CD1c-positive myeloid dendritic cell (primary cell): ENCODE data around the gene ADGRG3.
"Not testable (repeated sequence)": the region's sequence is repeated elsewhere in the genome, so short reads cannot be mapped to it uniquely, and the experiment has no call there.

ENCODE experiments used
- DNase-seq: peaks from one replicate; pipeline ENCODE4 v3.0.0-alpha.2; 2016; ENCODE audit errors: extremely low spot score

The ADGRG3 gene

DNA sequence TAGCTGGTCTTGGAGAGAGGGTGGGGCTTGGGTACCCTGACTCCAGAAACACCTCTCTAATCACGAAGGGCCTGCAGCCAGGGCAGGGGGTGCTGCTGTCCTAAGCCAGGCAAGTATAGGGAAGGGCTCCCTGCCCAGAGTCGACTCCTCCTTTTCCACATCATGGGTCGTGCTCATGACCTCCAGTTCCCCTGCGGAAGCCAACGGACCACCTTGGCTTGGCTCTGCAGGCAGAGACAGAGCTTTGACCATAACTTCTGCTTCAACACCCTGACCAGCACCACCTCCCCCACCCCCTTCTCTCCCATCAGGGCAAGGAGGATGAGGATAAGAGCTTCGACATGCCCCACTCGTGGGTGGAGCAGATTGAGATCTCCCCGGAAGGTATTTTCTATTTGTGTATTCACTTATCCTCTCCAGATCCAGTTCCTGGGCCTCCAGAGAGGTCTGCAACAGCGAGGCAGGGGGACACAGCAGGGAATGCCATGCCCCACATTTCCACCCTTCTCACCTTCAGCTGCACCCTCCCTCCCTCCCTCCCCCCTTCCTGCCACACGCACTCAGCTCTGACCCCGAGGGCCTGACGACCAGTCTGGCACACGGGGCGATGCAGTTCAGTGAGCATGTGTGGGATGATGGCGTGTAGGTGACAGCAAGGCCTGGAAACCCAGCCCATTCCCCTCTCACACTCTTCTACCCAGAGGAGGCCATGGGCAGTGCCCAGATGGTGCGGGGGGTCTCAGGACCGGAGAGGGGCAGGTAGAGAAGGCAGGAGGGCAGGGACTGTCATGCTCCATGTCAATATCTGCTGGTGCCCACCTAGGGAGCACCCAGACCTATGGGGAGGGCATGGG, 53.5 kb downstream of the ADGRG3 start:
- DNase-seq, result no peak

DNA sequence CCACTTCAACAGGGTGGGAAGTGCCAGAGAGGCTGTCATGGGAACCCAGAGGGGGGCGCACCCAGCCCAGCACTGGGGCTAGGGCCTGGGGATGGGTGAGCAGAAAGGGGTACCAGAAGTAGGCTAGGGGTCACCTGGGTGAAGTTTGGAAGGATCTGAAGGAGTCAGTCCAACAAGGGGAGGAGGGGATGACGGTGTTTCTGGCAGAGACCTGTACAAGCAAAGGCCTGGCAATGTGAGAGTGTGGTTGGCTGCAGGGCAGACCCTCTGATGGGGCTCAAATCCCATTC, 54.0 kb downstream of the ADGRG3 start:
- DNase-seq, result no peak

- no peak for DNase-seq
These were observed 54.5 kb downstream of the ADGRG3 start for GRCh38 chr16:57722651-57723050.

GRCh38 chr16:57723170-57723569, 55.1 kb downstream of the ADGRG3 start:
- peak; percentile 24 for DNase-seq

DNA sequence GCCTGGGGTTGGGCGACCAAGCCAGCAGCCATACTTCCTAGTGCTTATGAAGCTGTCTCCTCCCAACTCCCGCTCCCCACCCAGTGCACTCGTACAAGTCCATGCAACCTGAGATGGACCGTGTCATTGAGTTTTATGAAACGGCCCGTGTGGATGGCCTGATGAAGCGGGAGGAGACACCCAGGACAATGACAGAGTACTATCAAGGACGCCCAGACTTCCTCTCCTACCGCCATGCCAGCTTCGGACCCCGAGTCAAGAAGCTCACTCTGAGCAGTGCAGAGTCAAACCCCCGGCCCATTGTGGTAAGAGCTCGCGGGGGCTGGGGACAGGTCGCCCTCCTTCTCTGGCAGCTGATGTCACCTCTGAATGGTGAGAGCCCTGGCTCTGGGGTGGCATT, 56.4 kb downstream of the ADGRG3 start:
- DNase-seq, result no peak

DNA sequence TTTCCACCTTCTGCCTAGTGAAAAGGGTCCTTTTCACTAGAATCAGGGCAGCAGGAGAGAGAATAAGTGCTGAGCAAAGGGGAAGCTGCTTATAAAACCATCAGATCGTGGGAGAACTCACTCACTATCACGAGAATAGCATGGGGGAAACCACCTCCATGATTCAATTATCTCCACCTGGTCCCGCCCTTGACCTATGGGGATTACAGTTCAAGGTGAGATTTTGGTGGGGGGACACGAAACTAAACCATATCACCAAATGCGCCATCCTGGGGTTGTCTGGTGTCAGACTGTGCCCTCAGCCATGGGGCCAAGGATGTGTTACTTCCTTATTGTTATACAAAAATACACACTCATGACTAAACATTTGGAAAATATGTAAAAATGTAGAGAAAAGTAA, 57.0 kb downstream of the ADGRG3 start:
- DNase-seq, result no peak

DNA sequence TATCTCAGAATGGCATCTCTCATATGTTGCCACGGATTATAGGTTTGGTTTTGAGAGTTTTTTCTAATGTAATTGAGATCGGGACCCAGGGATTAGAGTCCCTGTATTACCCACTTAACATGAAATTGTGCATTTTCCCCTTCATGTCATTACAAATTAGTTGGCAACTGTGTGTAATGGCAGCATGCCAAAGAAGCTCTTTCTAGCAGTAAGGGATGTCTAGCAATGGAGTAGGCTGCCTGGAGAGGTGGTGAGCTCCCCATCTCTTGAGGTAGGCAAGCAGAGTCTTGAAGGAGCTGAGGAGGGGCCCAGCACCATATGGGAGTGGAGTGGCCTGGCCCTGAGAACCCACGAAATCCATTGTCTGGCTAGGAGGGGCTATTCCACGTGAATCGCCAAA, 57.4 kb downstream of the ADGRG3 start:
- DNase-seq, result no peak

- DNase-seq, result no peak
These were observed 57.9 kb downstream of the ADGRG3 start for GRCh38 chr16:57725976-57726375.

DNA sequence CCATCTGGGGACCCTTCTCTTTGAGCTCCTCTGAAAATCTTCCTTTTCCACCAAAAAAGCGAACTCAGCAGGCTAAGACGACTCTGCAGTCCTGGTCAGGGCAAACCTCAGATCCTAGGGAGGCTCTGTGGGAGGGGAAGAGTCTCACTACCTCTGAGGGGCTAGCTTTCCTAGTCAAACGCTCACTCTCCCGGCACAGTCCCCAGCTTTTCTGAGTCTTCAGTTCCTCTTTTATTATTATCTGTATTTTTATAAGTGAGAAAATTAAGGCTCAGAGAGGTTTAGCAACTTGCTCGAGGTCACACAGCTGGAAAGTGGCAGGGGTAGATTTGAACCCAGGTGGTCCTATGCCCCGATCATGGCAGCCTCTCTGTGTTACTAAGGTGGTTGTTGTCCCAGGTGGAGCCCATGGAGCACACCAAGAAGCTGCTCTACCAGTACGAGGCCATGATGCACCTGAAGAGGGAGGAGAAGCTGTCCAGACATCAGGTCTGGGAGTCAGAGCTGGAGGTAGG, 58.4 kb downstream of the ADGRG3 start:
- no peak for DNase-seq

- no peak for DNase-seq
These were observed 59.5 kb downstream of the ADGRG3 start for GRCh38 chr16:57727610-57728009.

DNA sequence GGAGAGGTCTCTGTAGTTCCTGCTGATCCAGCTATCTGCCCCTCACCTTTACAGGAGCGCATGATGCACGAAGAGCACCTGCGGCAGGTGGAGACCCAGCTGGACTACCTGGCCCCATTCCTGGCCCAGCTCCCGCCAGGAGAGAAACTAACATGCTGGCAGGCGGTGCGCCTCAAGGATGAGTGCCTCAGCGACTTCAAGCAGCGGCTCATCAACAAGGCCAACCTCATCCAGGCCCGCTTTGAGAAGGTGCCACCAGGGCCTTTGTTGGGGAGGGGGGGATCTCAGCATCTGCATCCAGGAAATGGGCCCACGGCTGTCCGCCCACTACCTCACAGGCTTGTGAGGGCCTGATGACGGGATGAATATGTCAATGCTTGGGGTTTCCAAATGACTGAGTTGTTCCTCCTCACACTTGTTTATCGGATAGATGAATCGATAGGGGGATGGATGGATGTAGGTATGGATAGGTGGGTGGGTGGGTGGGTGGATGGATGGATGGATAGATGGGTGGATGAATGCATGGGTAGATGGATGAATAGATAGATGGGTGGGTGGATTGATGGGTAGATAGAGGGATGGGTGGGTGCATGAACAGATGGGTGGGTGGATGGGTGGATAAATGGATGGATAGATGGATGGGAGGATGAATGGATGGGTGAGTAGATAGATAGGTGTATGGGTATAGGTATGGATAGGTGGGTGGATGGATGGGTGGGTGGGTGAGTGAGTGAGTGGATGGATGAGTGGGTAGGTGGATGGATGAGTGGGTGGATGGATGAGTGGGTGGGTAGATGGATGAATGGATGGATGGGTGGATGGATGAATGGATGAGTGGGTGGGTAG, 60.5 kb downstream of the ADGRG3 start:
- peak; percentile 14 for DNase-seq

- no peak for DNase-seq
These were observed 61.0 kb downstream of the ADGRG3 start for GRCh38 chr16:57729182-57729484.

DNA sequence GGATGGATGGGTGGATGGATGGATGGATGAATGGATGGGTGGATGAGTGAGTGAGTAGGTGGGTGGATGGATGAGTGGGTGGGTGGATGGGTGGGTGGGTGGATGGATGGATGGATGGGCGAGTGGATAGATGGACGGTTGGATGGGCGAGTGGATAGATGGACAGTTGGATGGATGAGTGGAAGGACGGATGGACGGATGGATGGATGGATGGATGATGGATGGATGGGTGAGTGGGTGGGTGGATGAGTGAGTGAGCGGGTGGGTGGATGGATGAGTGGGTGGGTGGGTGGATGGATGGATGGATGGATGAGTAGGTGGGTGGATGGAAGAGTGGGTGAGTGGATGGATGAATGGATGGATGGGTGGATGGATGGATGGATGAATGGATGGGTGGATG, 61.7 kb downstream of the ADGRG3 start:
- DNase-seq, result not testable (repeated sequence)

DNA sequence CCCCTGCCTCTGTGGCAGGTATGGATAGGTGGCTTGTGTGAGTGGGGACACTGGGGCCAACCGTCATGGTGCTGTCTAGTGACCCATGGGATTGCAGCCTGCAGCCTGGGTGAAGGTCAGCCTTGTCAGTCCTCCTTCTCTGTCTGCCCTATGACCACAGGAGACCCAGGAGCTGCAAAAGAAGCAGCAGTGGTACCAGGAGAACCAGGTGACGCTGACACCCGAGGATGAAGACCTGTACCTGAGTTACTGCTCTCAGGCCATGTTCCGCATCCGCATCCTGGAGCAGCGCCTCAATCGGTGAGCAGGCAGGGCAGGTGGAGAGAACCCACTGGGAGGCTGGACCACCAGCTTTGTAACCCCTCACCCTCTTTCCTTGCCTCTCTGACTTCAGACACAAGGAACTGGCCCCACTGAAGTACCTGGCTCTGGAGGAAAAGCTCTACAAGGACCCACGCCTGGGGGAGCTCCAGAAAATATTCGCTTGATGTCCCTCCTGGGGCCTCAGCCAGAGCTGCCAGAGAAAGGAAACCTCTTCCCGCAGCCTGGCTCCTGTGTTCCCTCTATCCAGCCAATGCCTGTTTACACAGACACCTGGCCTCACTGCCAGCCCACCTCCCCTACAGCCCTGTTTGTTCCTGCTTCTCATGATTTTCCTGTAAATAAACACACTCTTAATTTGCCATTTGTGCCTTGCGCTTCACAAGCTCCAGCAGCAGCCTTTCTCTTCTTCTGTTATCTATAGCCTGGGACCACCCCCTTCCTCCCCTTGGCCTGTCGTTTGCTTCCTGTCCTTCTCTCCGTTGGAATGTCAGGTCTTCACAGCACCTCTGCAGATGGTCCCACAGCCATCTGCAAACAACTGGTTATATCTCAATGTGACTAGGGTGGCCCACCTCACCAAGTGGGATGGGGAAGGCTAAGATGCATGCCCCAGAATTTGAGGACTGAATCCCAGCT, 62.9 kb downstream of the ADGRG3 start:
- DNase-seq, result no peak

DNA sequence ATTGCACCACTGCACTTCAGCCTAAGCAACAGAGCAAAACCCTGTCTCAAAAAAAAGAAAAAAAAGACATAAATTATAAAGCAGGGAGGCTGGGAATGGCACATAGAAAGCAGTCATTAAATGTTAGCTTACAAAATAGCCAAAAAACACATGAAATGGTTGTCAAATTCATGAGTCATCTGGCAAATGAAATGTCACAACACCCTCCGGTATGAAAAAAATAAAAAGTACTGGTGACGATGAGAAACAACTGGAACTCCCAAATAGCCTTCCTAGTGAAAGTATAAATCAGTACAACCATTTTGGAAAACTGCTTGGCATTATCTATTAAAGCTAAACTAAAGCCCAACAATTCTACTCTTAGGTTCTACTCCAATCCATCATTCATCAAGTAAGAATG, 63.9 kb downstream of the ADGRG3 start:
- peak; percentile 42 for DNase-seq

DNA sequence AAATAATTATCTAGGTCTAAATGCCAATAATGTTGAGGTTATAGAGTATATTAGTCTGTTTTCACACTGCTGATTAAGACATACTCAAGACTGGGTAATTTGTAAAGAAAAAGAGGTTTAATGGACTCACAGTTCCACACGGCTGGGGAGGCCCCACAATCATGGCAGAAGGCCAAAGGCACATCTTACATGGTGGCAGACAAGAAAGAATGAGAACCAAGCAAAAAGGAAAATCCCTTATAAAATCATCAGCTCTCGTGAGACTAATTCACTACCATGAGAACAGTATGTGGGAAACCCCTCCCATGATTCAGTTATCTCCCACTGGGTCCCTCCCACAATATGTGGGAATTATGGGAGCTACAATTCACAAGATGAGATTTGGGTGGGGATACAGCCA, 64.6 kb downstream of the ADGRG3 start:
- DNase-seq, result no peak

DNA sequence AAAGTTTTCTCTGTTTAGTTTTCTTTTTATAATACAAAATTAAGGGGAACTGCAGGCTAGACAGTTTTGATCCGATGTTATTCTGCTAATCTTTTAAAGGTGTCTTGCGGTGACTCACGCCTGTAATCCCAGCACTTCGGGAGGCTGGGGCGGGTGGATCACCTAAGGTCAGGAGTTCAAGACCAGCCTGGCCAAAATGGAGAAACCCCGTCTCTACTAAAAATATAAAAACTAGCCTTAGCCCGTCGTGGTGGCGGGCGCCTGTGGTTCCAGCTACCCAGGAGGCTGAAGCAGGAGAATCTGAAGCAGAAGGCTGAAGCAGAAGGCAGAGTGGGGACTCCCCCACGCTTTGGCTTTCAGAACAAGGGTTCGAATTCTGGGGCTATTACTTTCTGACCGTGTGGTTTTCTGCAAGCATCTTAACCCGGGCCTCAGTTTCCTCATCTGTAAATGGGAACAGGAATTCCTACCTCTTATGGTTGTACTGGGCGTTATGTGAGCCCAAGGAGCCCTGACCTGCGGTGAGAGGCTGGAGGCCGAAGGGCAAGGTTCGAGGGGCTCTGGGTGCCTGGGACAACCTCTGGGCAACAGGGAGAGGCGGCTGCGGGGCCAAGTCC, 66.3 kb downstream of the ADGRG3 start:
- DNase-seq, result no peak

- peak; percentile 100 for DNase-seq
These were observed 67.0 kb downstream of the ADGRG3 start for GRCh38 chr16:57734925-57735754.

DNA sequence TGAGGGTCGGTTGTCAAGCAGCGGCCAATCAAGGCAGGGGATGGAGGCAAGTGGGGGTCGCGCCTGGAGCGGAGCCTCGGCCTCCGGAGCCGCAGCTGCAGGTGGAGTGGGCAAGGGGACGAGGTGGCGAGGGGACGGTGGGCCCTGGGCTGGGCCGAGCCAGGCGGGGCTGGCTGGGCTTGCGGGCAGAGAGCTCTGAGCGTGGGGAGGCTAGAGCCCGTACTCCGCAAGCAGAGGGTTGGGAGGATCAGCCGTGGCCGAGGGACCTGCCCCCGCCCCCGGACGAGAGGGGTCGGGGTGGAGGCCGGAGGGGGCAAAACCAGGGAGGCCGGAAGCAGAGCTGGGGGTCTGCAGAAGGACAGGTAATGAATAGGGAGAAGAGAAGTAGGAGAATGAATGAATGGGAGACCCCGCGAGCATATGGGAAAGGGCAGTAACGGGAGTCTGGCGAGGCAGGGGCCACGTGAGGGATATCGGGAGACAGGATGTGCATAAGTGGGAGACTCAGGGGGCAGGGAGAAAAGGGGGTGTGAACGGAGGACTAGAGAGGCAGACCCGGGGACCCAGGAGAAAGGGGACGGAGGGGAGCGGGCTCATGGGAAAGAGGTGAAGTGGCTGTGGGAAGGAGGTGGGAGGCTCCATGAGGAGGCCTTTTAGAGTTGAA, 67.8 kb downstream of the ADGRG3 start, which contains the start of gene KATNB1:
Gene KATNB1 (plus strand): TSS at position 16 of the 664 bp plus-strand sequence. CDS start 1,474 bp downstream, outside the sequence.
- DNase-seq, result no peak
